IPS-15b (cell line): Measurements from ENCODE around the gene MEF2A.
"Not testable (repeated sequence)": the region's sequence is repeated elsewhere in the genome, so short reads cannot be mapped to it uniquely, and the experiment has no call there.

ENCODE experiments used
- H3K27me3 ChIP-seq: one replicate; pipeline ENCODE4 v1.6.1; 2013; ENCODE audit warnings: low read length; ENCODE audit not compliant: control insufficient read depth, insufficient read depth
- H3K36me3 ChIP-seq: one replicate; pipeline ENCODE4 v1.6.1; 2013; ENCODE audit warnings: low read length; ENCODE audit not compliant: control insufficient read depth, insufficient read depth
- H3K4me1 ChIP-seq: one replicate; pipeline ENCODE4 v1.6.1; 2013; ENCODE audit warnings: mild to moderate bottlenecking, low read length; ENCODE audit not compliant: control insufficient read depth, insufficient read depth
- H3K4me3 ChIP-seq: one replicate; pipeline ENCODE4 v1.5.1; 2013; ENCODE audit warnings: low read depth, low read length
- H3K9ac ChIP-seq: one replicate; pipeline ENCODE4 v1.6.1; 2013; ENCODE audit warnings: low read depth, mild to moderate bottlenecking, low read length
- H3K9me3 ChIP-seq: one replicate; pipeline ENCODE4 v1.6.1; 2013; ENCODE audit warnings: mild to moderate bottlenecking, low read length; ENCODE audit not compliant: control insufficient read depth, insufficient read depth

MEF2A gene

GRCh38 chr15:99727733-99728132 is 161.9 kb downstream of the MEF2A start:
- Histone ChIP-seq H3K36me3 (peaks cover 7% of the 10 kb centered on the region), H3K4me3 (no peak overlapping the region)

DNA sequence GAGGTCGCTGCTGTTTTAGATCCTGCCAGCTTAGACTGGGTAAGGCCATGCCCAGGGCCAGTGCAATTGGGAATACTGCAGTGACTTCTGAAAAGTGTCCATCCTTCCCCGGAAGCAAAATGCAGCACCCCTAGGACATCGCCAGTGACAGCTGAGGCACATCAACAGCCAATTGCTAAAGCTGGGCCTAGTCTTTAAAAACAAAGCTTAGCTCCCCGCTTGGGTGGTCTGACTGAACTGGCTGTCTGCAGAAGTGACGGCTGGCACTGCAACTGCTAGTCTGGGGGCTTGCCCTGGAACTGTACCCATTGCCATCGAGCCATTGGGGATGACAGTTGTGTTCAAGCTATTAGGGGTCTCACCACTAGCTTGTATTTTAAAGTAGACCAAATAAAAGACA is 163.1 kb downstream of the MEF2A start:
- Histone ChIP-seq H3K9me3 (peaks cover 4% of the 10 kb centered on the region), H3K27me3 (peaks cover 9% of the 10 kb centered on the region), H3K9ac (no peak overlapping the region), H3K36me3 (peaks cover 7% of the 10 kb centered on the region), H3K4me1 (peaks cover 12% of the 10 kb centered on the region), H3K4me3 (no peak overlapping the region)

More at GRCh38 chr15:99727733-99728132, 161.9 kb downstream of the MEF2A start:
- H3K27me3 ChIP-seq: peaks cover 9% of the 10 kb centered on the region
- H3K9ac ChIP-seq: no peak overlapping the region
- peaks cover 4% of the 10 kb centered on the region for H3K9me3 ChIP-seq
- H3K4me1 ChIP-seq: peaks cover 12% of the 10 kb centered on the region

DNA sequence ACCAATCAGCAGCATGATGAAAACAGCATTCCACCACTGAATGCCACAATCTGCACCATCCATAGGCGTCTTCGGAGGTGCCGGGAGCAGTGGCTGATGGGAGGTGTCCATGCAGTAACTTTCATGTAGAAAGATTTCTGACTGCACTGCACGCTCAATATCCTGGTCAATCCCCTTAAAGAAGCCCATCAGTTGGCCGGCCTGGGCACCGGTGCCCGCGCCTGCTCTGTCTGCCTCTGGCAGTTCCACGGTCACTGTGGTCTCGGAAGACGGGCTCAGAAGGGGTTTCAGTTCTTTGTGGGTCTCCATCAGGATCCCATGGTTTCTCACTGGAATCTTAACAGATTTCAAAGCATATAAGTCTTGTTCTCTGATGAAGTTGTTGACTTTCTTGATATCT is 163.5 kb downstream of the MEF2A start:
- peaks cover 9% of the 10 kb centered on the region for H3K27me3 ChIP-seq
- H3K4me1 ChIP-seq: peaks cover 12% of the 10 kb centered on the region
- peaks cover 7% of the 10 kb centered on the region for H3K36me3 ChIP-seq
- peaks cover 4% of the 10 kb centered on the region for H3K9me3 ChIP-seq
- H3K4me3 ChIP-seq: no peak overlapping the region
- no peak overlapping the region for H3K9ac ChIP-seq

GRCh38 chr15:99729920-99730319 is 164.1 kb downstream of the MEF2A start:
- H3K9me3 ChIP-seq: no peaks in the 10 kb centered on the region
- H3K27me3 ChIP-seq: peaks cover 9% of the 10 kb centered on the region
- no peak overlapping the region for H3K9ac ChIP-seq
- H3K4me1 ChIP-seq: peaks cover 12% of the 10 kb centered on the region
- no peak overlapping the region for H3K4me3 ChIP-seq
- H3K36me3 ChIP-seq: peaks cover 7% of the 10 kb centered on the region

DNA sequence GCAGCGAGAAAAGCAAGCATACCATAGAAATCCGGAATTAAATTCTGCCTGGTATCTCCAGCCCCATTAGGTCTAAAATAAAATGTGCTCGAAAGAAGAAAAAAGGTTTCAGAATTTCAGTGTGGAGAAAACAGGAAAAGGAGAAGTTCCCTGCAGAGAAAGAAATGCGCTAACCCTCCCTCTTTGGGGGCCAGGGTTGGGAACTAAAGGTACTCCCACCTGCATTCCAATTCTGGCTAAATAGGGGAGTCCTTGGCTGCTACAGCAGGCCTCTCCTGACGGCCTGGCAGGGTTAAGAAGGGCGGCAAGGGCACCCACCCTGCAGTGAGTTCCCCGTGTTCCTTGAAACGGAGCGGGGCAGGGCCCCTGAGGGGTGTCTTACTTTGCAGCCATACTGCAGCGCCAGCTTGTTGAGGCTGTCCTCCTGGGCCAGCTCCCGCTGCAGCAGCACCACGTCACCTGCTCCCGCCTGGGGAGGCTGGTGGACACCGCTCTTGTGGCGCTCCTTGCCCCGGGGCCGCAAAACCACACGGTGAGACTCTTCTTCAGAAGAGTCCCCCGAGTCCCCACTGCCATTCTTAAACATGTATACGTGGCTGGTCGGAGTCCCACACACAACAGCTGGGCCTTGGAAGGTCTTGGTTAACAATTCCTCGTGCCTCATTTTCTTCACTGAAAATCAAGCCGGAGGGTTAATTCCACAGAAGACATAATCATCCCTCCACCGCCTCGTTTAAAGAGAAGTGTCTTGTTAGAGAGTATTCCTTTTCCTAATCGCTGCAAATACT is 165.7 kb downstream of the MEF2A start:
- Histone ChIP-seq H3K9me3 (no peaks in the 10 kb centered on the region), H3K4me3 (peak overlapping the region; percentile 72), H3K36me3 (peaks cover 7% of the 10 kb centered on the region), H3K27me3 (peaks cover 9% of the 10 kb centered on the region), H3K4me1 (peaks cover 12% of the 10 kb centered on the region), H3K9ac (no peak overlapping the region)

GRCh38 chr15:99732124-99732750 is 166.5 kb downstream of the MEF2A start:
- peaks cover 9% of the 10 kb centered on the region for H3K27me3 ChIP-seq
- peaks cover 7% of the 10 kb centered on the region for H3K36me3 ChIP-seq
- H3K4me1 ChIP-seq: peaks cover 12% of the 10 kb centered on the region
- peak overlapping the region; percentile 72 for H3K4me3 ChIP-seq
- no peak overlapping the region for H3K9ac ChIP-seq
- no peaks in the 10 kb centered on the region for H3K9me3 ChIP-seq

- H3K4me1 ChIP-seq: peaks cover 12% of the 10 kb centered on the region
- peak overlapping the region; percentile 72 for H3K4me3 ChIP-seq
- H3K9ac ChIP-seq: no peak overlapping the region
- H3K36me3 ChIP-seq: peaks cover 7% of the 10 kb centered on the region
- no peaks in the 10 kb centered on the region for H3K9me3 ChIP-seq
- H3K27me3 ChIP-seq: peaks cover 9% of the 10 kb centered on the region
These were observed 167.0 kb downstream of the MEF2A start for GRCh38 chr15:99732751-99733267.

DNA sequence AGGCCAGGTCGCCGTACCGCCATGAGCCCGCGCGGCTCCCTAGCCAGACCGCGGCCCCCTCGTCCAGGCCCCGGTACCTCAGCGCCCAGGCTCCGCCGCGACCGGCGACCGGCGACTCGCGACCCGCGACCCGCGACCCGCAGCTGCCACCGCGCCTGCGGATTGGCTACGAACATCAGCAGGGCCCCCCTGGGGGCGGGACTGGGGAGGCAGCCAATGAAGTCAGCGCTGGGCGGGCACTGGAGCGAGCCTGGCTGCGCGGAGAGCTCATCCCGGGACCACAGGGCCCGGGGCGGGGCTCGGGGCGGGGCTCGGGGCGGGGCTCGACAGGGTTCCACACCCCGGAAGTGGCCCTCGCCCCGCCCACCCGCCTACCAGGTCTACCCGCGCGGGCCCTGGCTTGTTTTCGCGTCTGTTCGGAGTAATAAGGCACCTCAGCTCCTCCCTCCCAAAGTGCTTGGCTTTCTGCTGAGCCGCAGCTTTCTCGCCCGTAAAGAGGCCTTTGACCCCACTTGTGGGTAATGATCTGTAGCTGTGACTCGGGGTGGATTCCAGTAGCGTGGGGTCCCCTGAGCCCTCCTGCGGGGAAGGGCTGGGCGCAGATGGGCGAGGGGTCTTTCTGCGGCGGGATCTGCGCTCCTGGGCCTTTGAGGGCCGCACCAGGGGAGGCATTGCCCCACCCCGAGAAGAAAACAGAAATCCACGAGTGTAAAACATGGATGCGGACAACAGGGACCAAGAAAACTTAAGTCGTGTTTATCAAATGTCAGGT is 167.7 kb downstream of the MEF2A start, which contains the start of gene LYSMD4:
TSS of gene LYSMD4 (minus strand) at position 170 of the 772 bp plus-strand sequence. CDS start 1,438 bp downstream, outside the sequence.
- Histone ChIP-seq H3K36me3 (peaks cover 6% of the 10 kb centered on the region), H3K9ac (peak within 1 kb of the TSS; percentile 38), H3K4me1 (peaks cover 12% of the 10 kb centered on the region), H3K9me3 (no peaks in the 10 kb centered on the region), H3K4me3 (peak within 1 kb of the TSS; percentile 72), H3K27me3 (peaks cover 9% of the 10 kb centered on the region)

DNA sequence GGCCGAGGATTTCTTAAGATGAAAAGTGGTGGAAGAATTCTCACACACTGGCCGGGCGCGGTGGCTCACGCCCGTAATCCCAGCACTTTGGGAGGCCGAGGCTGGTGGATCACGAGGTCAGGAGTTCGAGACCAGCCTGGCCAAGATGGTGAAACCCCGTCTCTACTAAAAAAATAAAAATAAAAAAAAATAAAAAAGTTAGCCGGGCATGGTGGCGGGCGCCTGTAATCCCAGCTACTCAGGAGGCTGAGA is 168.2 kb downstream of the MEF2A start:
- peak overlapping the region; percentile 50 for H3K4me3 ChIP-seq
- not testable (repeated sequence) for H3K27me3 ChIP-seq, H3K9me3 ChIP-seq, H3K36me3 ChIP-seq
- peaks cover 12% of the 10 kb centered on the region for H3K4me1 ChIP-seq
- peak overlapping the region; percentile 38 for H3K9ac ChIP-seq

DNA sequence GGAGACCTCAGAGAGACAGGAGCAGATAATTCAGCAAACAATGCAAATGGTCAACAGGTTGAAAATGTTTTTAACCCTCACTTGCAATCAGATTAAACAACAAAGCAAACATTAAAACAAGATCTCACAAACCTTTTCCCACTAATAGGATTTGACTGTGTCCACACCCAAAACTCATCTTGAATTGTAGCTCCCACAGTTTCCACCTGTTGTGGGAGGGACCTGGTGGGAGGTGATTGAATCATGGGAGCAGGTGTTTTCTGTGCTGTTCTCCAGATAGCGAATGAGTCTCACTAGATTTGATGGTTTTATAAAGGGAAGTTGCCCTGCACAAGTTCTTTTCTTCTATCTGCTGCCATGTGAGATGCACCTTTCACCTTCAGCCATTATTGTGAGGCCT is 168.8 kb downstream of the MEF2A start:
- Histone ChIP-seq H3K9ac (no peak overlapping the region), H3K9me3 (no peaks in the 10 kb centered on the region), H3K4me3 (no peak overlapping the region), H3K27me3 (peaks cover 9% of the 10 kb centered on the region), H3K4me1 (peaks cover 12% of the 10 kb centered on the region), H3K36me3 (no peaks in the 10 kb centered on the region)

- peaks cover 9% of the 10 kb centered on the region for H3K27me3 ChIP-seq
- H3K36me3 ChIP-seq: no peaks in the 10 kb centered on the region
- no peak overlapping the region for H3K4me3 ChIP-seq
- H3K4me1 ChIP-seq: peaks cover 9% of the 10 kb centered on the region
- no peaks in the 10 kb centered on the region for H3K9me3 ChIP-seq
- no peak overlapping the region for H3K9ac ChIP-seq
These were observed 170.1 kb downstream of the MEF2A start for GRCh38 chr15:99735868-99736267.
